ENCODE data around the gene ATXN1.

The ATXN1 gene

GRCh38 chr6:16625291-16626265, 135.7 kb downstream of the ATXN1 start:
- Histone ChIP-seq H3K9me2 (replicated peaks; ENCODE audit: control insufficient read depth, low read length) (no peaks in the 10 kb centered on the region), H3K27me3 (ENCODE audit: control insufficient read depth, low read length) (no peaks in the 10 kb centered on the region), H3K79me2 (ENCODE audit: control insufficient read depth, low read length) (no peaks in the 10 kb centered on the region), H3K4me2 (ENCODE audit: low read length) (no peak overlapping the region), H3K9me3 (ENCODE audit: control insufficient read depth, insufficient read depth, low read length) (no peaks in the 10 kb centered on the region), H4K20me1 (ENCODE audit: control insufficient read depth, insufficient read depth, low read depth, low read length) (no peaks in the 10 kb centered on the region), H3K4me1 (ENCODE audit: control insufficient read depth, low read length) (peaks cover 25% of the 10 kb centered on the region), H3K4me3 (ENCODE audit: low read length) (no peak overlapping the region), H3F3A (ENCODE audit: control insufficient read depth, insufficient read depth) (no peaks in the 10 kb centered on the region), H3K27ac (ENCODE audit: low read depth, low read length) (no peak overlapping the region), H3K36me3 (ENCODE audit: control insufficient read depth, low read length) (no peaks in the 10 kb centered on the region)
- no peak for TF ChIP-seq CTCF (IDR thresholded peaks at IDR 0.05; ENCODE audit: low read depth, low read length, poor library complexity, severe bottlenecking)
- TF ChIP-seq EZH2phosphoT487 (IDR thresholded peaks at IDR 0.05; ENCODE audit: borderline replicate concordance, low read length): no peak

- Histone ChIP-seq H3K27ac (ENCODE audit: low read depth, low read length) (no peak overlapping the region), H3K9me3 (ENCODE audit: control insufficient read depth, insufficient read depth, low read length) (no peaks in the 10 kb centered on the region), H3K4me1 (ENCODE audit: control insufficient read depth, low read length) (peaks cover 22% of the 10 kb centered on the region), H3K4me2 (ENCODE audit: low read length) (no peak overlapping the region), H3K36me3 (ENCODE audit: control insufficient read depth, low read length) (no peaks in the 10 kb centered on the region), H3K9me2 (replicated peaks; ENCODE audit: control insufficient read depth, low read length) (no peaks in the 10 kb centered on the region), H3K79me2 (ENCODE audit: control insufficient read depth, low read length) (no peaks in the 10 kb centered on the region), H4K20me1 (ENCODE audit: control insufficient read depth, insufficient read depth, low read depth, low read length) (no peaks in the 10 kb centered on the region), H3K27me3 (ENCODE audit: control insufficient read depth, low read length) (no peaks in the 10 kb centered on the region), H3K4me3 (ENCODE audit: low read length) (no peak overlapping the region), H3F3A (ENCODE audit: control insufficient read depth, insufficient read depth) (no peaks in the 10 kb centered on the region)
- TF ChIP-seq CTCF (IDR thresholded peaks at IDR 0.05; ENCODE audit: low read depth, low read length, poor library complexity, severe bottlenecking) (no peak), EZH2phosphoT487 (IDR thresholded peaks at IDR 0.05; ENCODE audit: borderline replicate concordance, low read length) (no peak)
Observed at GRCh38 chr6:16624636-16625290, 136.5 kb downstream of the ATXN1 start.

DNA sequence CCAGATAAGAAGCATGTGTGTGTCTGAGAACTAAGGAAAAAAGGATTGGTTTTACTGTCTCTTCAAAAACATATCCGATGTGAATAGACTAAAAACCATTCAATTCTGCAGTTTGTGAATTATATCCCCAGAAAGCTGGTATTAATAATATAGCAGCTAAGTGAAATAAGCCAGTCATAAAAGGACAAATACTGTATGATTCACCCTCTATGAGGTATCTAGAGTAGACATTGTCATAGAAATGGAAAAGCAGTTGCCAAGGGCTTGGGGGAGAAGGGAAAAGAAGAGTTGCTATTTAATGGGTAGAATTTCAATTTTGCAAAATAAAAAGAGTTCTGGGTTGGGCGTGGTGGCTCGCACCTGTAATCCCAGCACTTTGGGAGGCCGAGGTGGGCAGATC, 137.5 kb downstream of the ATXN1 start:
- no peaks in the 10 kb centered on the region for H3K9me2 ChIP-seq (replicated peaks; ENCODE audit: control insufficient read depth, low read length)
- no peaks in the 10 kb centered on the region for H3K79me2 ChIP-seq (ENCODE audit: control insufficient read depth, low read length)
- H3K9me3 ChIP-seq (ENCODE audit: control insufficient read depth, insufficient read depth, low read length): no peaks in the 10 kb centered on the region
- no peaks in the 10 kb centered on the region for H4K20me1 ChIP-seq (ENCODE audit: control insufficient read depth, insufficient read depth, low read depth, low read length)
- H3K4me2 ChIP-seq (ENCODE audit: low read length): no peak overlapping the region
- peaks cover 3% of the 10 kb centered on the region; the same call in 1 of the 2 replicates for H3F3A ChIP-seq (ENCODE audit: control insufficient read depth, insufficient read depth)
- TF ChIP-seq EZH2phosphoT487 (IDR thresholded peaks at IDR 0.05; ENCODE audit: borderline replicate concordance, low read length): no peak
- TF ChIP-seq CTCF (IDR thresholded peaks at IDR 0.05; ENCODE audit: low read depth, low read length, poor library complexity, severe bottlenecking): no peak
- H3K36me3 ChIP-seq (ENCODE audit: control insufficient read depth, low read length): no peaks in the 10 kb centered on the region
- no peaks in the 10 kb centered on the region for H3K27me3 ChIP-seq (ENCODE audit: control insufficient read depth, low read length)
- H3K4me3 ChIP-seq (ENCODE audit: low read length): no peak overlapping the region
- no peak overlapping the region for H3K27ac ChIP-seq (ENCODE audit: low read depth, low read length)
- H3K4me1 ChIP-seq (ENCODE audit: control insufficient read depth, low read length): peaks cover 22% of the 10 kb centered on the region
